WTC11 (cell line): ENCODE results near the gene MBD2. TPM values are rescaled to one million over a fixed set of nuclear protein-coding genes. Genes with fewer than 3 reads are reported as not detected.
A peak's percentile ranks its signal among the peaks of the same experiment; 100 is the strongest.

Source experiments
- ATAC-seq: fragments of 200-7000 bp; cut with Tn5 transposase; 2 replicates; pipeline ENCODE4 v1.10.0; 2021; ENCODE audit warnings: mild to moderate bottlenecking, moderate library complexity
- CTCF ChIA-PET: fragments of 300-600 bp; sonication (Branson Sonifier 250); formaldehyde crosslinking; loops from one replicate; lab custom pipeline; 2021; ENCODE audit warnings: antibody characterized with exemption; lab: Charles Lee
- POLR2A ChIA-PET: fragments of 350-600 bp; sonication (Branson Sonifier 250); formaldehyde crosslinking; loops from one replicate; lab custom pipeline; 2021; ENCODE audit warnings: antibody characterized with exemption; lab: Charles Lee
- DNase-seq: peaks from one replicate; pipeline ENCODE4 v3.0.0; 2021; ENCODE audit warnings: low spot score
- H3K27ac Mint-ChIP-seq: 2 replicates; pipeline ENCODE4 v1.8.0; 2021; ENCODE audit warnings: mixed read lengths
- H3K27me3 Mint-ChIP-seq: 2 replicates; pipeline ENCODE4 v1.8.0; 2021; ENCODE audit warnings: low read depth, mild to moderate bottlenecking, moderate library complexity, mixed read lengths
- H3K36me3 Mint-ChIP-seq: 2 replicates; pipeline ENCODE4 v1.8.0; 2021; ENCODE audit warnings: mixed read lengths
- H3K4me1 Mint-ChIP-seq: 2 replicates; pipeline ENCODE4 v1.8.0; 2022; ENCODE audit warnings: mixed read lengths
- H3K4me3 Mint-ChIP-seq: 2 replicates; pipeline ENCODE4 v1.8.0; 2021; ENCODE audit warnings: mild to moderate bottlenecking, moderate library complexity, mixed read lengths
- H3K9me3 Mint-ChIP-seq: 2 replicates; pipeline ENCODE4 v1.8.0; 2021; ENCODE audit warnings: mixed read lengths
- CREB1 ChIP-seq: sonication (generic); formaldehyde crosslinking; IDR thresholded peaks from 2 replicates; pipeline ENCODE4 v1.8.0; 2023; ENCODE audit warnings: mild to moderate bottlenecking, missing genetic modification reagents
- E2F1 ChIP-seq: sonication (generic); formaldehyde crosslinking; IDR thresholded peaks from 2 replicates; pipeline ENCODE4 v1.8.0; 2022; ENCODE audit warnings: mild to moderate bottlenecking, missing genetic modification reagents
- ESRRA ChIP-seq: sonication (generic); formaldehyde crosslinking; IDR thresholded peaks from 2 replicates; pipeline ENCODE4 v1.8.1; 2022; ENCODE audit warnings: mild to moderate bottlenecking, missing genetic modification reagents, borderline replicate concordance
- FOXJ3 ChIP-seq: sonication (generic); formaldehyde crosslinking; IDR thresholded peaks from 2 replicates; pipeline ENCODE4 v1.9.0; 2021; ENCODE audit warnings: missing genetic modification reagents, mild to moderate bottlenecking, borderline replicate concordance
- GABPB1 ChIP-seq: sonication (generic); formaldehyde crosslinking; IDR thresholded peaks from 2 replicates; pipeline ENCODE4 v1.8.1; 2023; ENCODE audit warnings: mild to moderate bottlenecking, missing genetic modification reagents
- HMGXB4 ChIP-seq: sonication (generic); formaldehyde crosslinking; IDR thresholded peaks from 2 replicates; pipeline ENCODE4 v1.8.1; 2023; ENCODE audit warnings: mild to moderate bottlenecking, moderate library complexity, missing genetic modification reagents
- MXD4 ChIP-seq: fragments of 250-450 bp; sonication (Bioruptor Pico); IDR thresholded peaks from 2 replicates; pipeline ENCODE4 v1.8.0; 2021; ENCODE audit warnings: mild to moderate bottlenecking, moderate library complexity, borderline replicate concordance
- PRDM15 ChIP-seq: sonication (generic); formaldehyde crosslinking; IDR thresholded peaks from 2 replicates; pipeline ENCODE4 v1.8.0; 2022; ENCODE audit warnings: missing genetic modification reagents
- RELA ChIP-seq: sonication (generic); formaldehyde crosslinking; IDR thresholded peaks from 2 replicates; pipeline ENCODE4 v1.8.1; 2022; ENCODE audit warnings: missing genetic modification reagents, mild to moderate bottlenecking, borderline replicate concordance
- SOX15 ChIP-seq: fragments of 250-450 bp; sonication (Bioruptor Pico); IDR thresholded peaks from 2 replicates; pipeline ENCODE4 v1.9.0; 2021; ENCODE audit warnings: mild to moderate bottlenecking
- USF2 ChIP-seq: sonication (generic); formaldehyde crosslinking; IDR thresholded peaks from 2 replicates; pipeline ENCODE4 v1.8.1; 2023; ENCODE audit warnings: mild to moderate bottlenecking, missing genetic modification reagents, moderate library complexity
- ZBTB21 ChIP-seq: sonication (generic); formaldehyde crosslinking; IDR thresholded peaks from 2 replicates; pipeline ENCODE4 v1.8.1; 2023; ENCODE audit warnings: mild to moderate bottlenecking, missing genetic modification reagents, borderline replicate concordance
- ZNF232 ChIP-seq: sonication (generic); formaldehyde crosslinking; IDR thresholded peaks from 2 replicates; pipeline ENCODE4 v1.8.0; 2022; ENCODE audit warnings: mild to moderate bottlenecking, missing genetic modification reagents
- ZNF317 ChIP-seq: sonication (generic); formaldehyde crosslinking; IDR thresholded peaks from 2 replicates; pipeline ENCODE4 v1.8.1; 2023; ENCODE audit warnings: low read depth, mild to moderate bottlenecking, moderate library complexity, missing genetic modification reagents, borderline replicate concordance
- total RNA-seq: library from RNA; stranded (reverse); gene quantifications from 3 replicates; pipeline ENCODE4 v1.2.3, GENCODE V29; 2021
- TF ChIP-seq, protein P1 (sequence below): sonication (generic); formaldehyde crosslinking; IDR thresholded peaks from 2 replicates; pipeline ENCODE4 v1.8.1; 2022; ENCODE audit warnings: mild to moderate bottlenecking, moderate library complexity, missing genetic modification reagents
- TF ChIP-seq, protein P2 (sequence below): fragments of 250-450 bp; sonication (Bioruptor Pico); IDR thresholded peaks from 2 replicates; pipeline ENCODE4 v1.9.0; 2021; ENCODE audit warnings: mild to moderate bottlenecking
- TF ChIP-seq, protein P3 (sequence below): sonication (generic); formaldehyde crosslinking; IDR thresholded peaks from 2 replicates; pipeline ENCODE4 v1.8.1; 2022; ENCODE audit warnings: low read depth, missing genetic modification reagents, borderline replicate concordance
- TF ChIP-seq, protein P4 (sequence below): sonication (generic); formaldehyde crosslinking; IDR thresholded peaks from 2 replicates; pipeline ENCODE4 v1.8.0; 2022; ENCODE audit warnings: mild to moderate bottlenecking, missing genetic modification reagents

The MBD2 gene
- total RNA-seq, 1 experiment from 2014 or later, result 42.7 TPM

DNA sequence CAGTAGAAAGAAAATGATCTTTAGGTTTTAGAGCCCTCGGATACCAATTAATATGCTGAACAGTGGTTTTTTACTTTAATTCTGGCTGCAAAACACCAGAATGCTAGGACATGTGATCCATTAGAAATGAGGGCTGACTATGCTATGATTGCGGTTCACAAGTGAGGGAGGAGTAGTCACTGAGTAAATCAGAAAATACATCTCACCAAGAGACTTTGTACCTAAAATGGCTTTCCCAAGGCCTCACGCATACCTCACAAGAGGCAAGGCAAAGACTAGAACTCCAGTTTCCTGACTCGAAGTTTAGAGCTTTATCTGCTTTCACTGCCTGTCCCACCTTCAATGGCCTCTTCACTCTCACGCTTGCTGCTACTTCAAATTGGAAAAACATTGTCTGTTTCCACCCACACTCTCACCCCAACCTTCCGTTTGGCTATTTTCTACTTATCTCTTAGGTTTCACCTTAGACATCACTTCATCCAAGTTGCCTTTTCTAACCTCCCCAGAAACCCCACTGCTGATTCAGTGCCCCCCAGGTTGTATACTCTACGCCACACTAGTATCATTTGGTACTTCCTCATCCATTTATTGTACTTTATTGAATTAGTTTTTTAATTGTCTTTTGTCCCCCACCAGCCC, 5.1 kb upstream of the MBD2 start:
- ChIA-PET CTCF (no interaction called here), POLR2A (no interaction called here)
- Mint-ChIP-seq H3K4me3 (no peak overlapping the region), H3K4me1 (peaks cover 27% of the 10 kb centered on the region), H3K36me3 (no peaks in the 10 kb centered on the region), H3K27ac (peak overlapping the region; percentile 74), H3K9me3 (no peaks in the 10 kb centered on the region), H3K27me3 (no peaks in the 10 kb centered on the region)
- TF ChIP-seq, protein P1, sequence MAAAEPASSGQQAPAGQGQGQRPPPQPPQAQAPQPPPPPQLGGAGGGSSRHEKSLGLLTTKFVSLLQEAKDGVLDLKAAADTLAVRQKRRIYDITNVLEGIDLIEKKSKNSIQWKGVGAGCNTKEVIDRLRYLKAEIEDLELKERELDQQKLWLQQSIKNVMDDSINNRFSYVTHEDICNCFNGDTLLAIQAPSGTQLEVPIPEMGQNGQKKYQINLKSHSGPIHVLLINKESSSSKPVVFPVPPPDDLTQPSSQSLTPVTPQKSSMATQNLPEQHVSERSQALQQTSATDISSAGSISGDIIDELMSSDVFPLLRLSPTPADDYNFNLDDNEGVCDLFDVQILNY (CRISPR knock-in tag), result no peak
- TF ChIP-seq CREB1 (CRISPR knock-in tag), result no peak
- TF ChIP-seq ZBTB21 (CRISPR knock-in tag), result no peak
- no peak for TF ChIP-seq USF2 (CRISPR knock-in tag)
- TF ChIP-seq, protein P2, sequence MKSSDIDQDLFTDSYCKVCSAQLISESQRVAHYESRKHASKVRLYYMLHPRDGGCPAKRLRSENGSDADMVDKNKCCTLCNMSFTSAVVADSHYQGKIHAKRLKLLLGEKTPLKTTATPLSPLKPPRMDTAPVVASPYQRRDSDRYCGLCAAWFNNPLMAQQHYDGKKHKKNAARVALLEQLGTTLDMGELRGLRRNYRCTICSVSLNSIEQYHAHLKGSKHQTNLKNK (CRISPR knock-in tag), result no peak
- TF ChIP-seq SOX15 (CRISPR knock-in tag), result no peak
- TF ChIP-seq MXD4 (CRISPR knock-in tag), result no peak
- TF ChIP-seq ESRRA (CRISPR knock-in tag), result no peak
- TF ChIP-seq, protein P3, sequence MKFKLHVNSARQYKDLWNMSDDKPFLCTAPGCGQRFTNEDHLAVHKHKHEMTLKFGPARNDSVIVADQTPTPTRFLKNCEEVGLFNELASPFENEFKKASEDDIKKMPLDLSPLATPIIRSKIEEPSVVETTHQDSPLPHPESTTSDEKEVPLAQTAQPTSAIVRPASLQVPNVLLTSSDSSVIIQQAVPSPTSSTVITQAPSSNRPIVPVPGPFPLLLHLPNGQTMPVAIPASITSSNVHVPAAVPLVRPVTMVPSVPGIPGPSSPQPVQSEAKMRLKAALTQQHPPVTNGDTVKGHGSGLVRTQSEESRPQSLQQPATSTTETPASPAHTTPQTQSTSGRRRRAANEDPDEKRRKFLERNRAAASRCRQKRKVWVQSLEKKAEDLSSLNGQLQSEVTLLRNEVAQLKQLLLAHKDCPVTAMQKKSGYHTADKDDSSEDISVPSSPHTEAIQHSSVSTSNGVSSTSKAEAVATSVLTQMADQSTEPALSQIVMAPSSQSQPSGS (CRISPR knock-in tag), result no peak
- TF ChIP-seq ZNF317 (CRISPR knock-in tag), result no peak
- no peak for TF ChIP-seq RELA (CRISPR knock-in tag)
- no peak for TF ChIP-seq PRDM15
- no peak for TF ChIP-seq E2F1 (CRISPR knock-in tag)
- TF ChIP-seq, protein P4, sequence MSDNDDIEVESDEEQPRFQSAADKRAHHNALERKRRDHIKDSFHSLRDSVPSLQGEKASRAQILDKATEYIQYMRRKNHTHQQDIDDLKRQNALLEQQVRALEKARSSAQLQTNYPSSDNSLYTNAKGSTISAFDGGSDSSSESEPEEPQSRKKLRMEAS (CRISPR knock-in tag), result no peak
- TF ChIP-seq HMGXB4 (CRISPR knock-in tag), result no peak
- no peak for TF ChIP-seq GABPB1
- no peak for TF ChIP-seq ZNF232 (CRISPR knock-in tag)
- no peak for TF ChIP-seq FOXJ3 (CRISPR knock-in tag)
- ATAC-seq, result no peak
- DNase-seq, result no peak
